ENCODE results near the gene SIK3. TPM values are rescaled to one million over a fixed set of nuclear protein-coding genes. Genes with fewer than 3 reads are reported as not detected.

The SIK3 gene
- total and polyA plus RNA-seq, 2 donors (not counting 3 experiments of a cell fraction or from before 2014, with no cell fraction given): 10.3 to 21.3 TPM

GRCh38 chr11:116842909-116843308, 255.3 kb downstream of the SIK3 start:
- no TSS peak for BruUV-seq (replicated peaks)
- Histone ChIP-seq H3K9me3 (replicated peaks; ENCODE audit: control insufficient read depth, insufficient read depth, low read length) (no peaks in the 10 kb centered on the region), H3K79me2 (ENCODE audit: control insufficient read depth, insufficient read depth, low read length) (no peaks in the 10 kb centered on the region), H3K36me3 (ENCODE audit: control insufficient read depth in 2 of 2, extremely low read depth in 1 of 2, insufficient read depth in 2 of 2, low read length in 2 of 2) (peaks cover 0 to 16% of the 10 kb centered on the region in 2 experiments), H2AFZ (ENCODE audit: low read depth, low read length) (no peak overlapping the region), H3K9me1 (replicated peaks; ENCODE audit: control insufficient read depth, extremely low read depth, insufficient read depth, low read length) (no peaks in the 10 kb centered on the region), H3K27me3 (ENCODE audit: control insufficient read depth in 2 of 2, insufficient read depth in 2 of 2, low read length in 2 of 2) (no peaks in the 10 kb centered on the region), H3K9ac (replicated peaks; ENCODE audit: extremely low read depth, insufficient read depth, low read length) (no peak overlapping the region), H4K20me1 (replicated peaks; ENCODE audit: control insufficient read depth, extremely low read depth, insufficient read depth, low read length) (no peaks in the 10 kb centered on the region), H3K4me1 (ENCODE audit: control insufficient read depth, extremely low read depth, insufficient read depth, low read length) (no peaks in the 10 kb centered on the region), H3K27ac (ENCODE audit: insufficient read depth, low read depth, low read length) (no peak overlapping the region), H3K4me2 (ENCODE audit: insufficient read depth, low read length) (no peak overlapping the region), H3K4me3 (replicated peaks in 1 of 3; ENCODE audit: insufficient read depth in 1 of 3, low read depth in 1 of 3, low read length in 3 of 3) (no peak overlapping the region)
- no peak for DNase-seq (ENCODE audit: low read depth, low spot score)
- dilution Hi-C loops (cut with MboI; ENCODE audit: extremely low pct_ligation_motif_present, low sequenced_read_pairs) (no loop called here), intact Hi-C loops (cut with micrococcal nuclease) (no loop called here)
- CTCF ChIA-PET: no interaction called here
- POLR2A ChIA-PET: no interaction called here
- TF ChIP-seq POLR2A (IDR thresholded peaks at IDR 0.05; ENCODE audit: low read depth, low read length) (no peak), MYC (IDR thresholded peaks at IDR 0.05; ENCODE audit: low read depth, low read length) (no peak), GATA2 (IDR thresholded peaks at IDR 0.05; ENCODE audit: insufficient read depth, insufficient read length, low read depth, low read length) (no peak), CTCF (IDR thresholded peaks at IDR 0.05; ENCODE audit: extremely low read depth in 1 of 2, insufficient read depth in 1 of 2, low read depth in 1 of 2, low read length in 2 of 2) (no peak), JUN (IDR thresholded peaks at IDR 0.05; ENCODE audit: borderline replicate concordance, insufficient read depth, insufficient read length, low read depth) (no peak), MAX (IDR thresholded peaks at IDR 0.05; ENCODE audit: insufficient read depth, insufficient read length) (no peak), POLR2AphosphoS5 (IDR thresholded peaks at IDR 0.05; ENCODE audit: insufficient read depth, low read depth, low read length) (no peak), FOS (IDR thresholded peaks at IDR 0.05; ENCODE audit: borderline replicate concordance, insufficient read depth, low read length) (no peak), EZH2 (IDR thresholded peaks at IDR 0.05; ENCODE audit: borderline replicate concordance, low read depth, low read length, severe bottlenecking) (no peak)
- no peak for FAIRE-seq

Measured in endothelial cell of umbilical vein (primary cell).